ENCODE results near the gene SORCS2.

GRCh38 chr4:7427831-7428260 lies 235.5 kb downstream of the SORCS2 start:
- TF ChIP-seq SUZ12 (IDR thresholded peaks at IDR 0.05; ENCODE audit: extremely low read depth, insufficient read depth, insufficient read length) (no peak), YY1 (IDR thresholded peaks at IDR 0.05; ENCODE audit: insufficient read depth, insufficient read length) (no peak), ZNF274 (IDR thresholded peaks at IDR 0.05; ENCODE audit: low read depth, low read length) (no peak)
